NCI-H1436 (cell line): ENCODE results near the gene SH2D3A.

ENCODE experiments used
- DNase-seq: peaks from one replicate; lab custom pipeline; 2025; lab: John Stamatoyannopoulos, UW

The SH2D3A gene

DNA sequence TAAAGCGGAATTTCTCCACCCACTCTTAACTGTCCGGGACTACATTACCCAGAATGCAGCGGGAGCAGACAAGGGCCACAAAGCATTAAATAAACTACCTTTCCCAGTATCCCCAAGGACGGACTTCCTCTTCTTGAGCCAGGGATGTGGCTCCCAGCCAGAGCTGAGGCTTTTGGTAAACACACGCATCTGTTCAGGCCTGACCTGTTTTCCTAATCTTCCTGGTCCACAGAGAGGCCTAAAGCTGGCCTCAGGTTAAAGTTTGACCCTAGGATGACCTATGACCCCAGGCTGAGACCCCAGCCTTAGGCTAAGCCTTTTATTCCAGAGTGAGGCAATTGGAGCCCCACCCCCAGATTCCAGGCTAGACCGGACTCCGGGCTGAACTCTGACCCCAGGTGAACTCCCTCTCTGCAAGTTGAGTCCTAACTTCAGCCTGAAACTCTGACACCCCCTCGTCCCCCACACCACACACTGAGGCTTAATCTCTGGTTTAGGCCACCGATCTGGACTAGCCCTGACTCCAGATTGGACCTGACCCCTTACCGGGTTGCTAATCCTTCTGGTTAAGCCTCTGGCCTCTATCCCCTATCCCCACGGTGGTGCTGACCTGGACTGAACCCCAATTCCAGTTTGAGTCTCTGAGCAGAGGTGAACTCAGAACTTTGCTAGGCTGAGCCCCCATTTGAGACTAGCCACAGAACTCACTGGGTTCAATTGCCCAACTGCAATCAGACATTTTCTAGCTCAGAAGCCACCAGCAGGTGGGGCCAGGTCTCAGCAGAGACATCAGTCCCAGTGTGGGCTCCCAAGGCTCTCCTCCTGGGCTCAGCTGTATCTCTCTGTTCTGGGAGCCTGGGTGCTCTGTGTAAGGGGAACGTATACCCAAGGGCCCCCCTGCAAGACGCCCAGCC lies 29.1 kb downstream of the SH2D3A start:
- DNase-seq = peak; percentile 78

DNA sequence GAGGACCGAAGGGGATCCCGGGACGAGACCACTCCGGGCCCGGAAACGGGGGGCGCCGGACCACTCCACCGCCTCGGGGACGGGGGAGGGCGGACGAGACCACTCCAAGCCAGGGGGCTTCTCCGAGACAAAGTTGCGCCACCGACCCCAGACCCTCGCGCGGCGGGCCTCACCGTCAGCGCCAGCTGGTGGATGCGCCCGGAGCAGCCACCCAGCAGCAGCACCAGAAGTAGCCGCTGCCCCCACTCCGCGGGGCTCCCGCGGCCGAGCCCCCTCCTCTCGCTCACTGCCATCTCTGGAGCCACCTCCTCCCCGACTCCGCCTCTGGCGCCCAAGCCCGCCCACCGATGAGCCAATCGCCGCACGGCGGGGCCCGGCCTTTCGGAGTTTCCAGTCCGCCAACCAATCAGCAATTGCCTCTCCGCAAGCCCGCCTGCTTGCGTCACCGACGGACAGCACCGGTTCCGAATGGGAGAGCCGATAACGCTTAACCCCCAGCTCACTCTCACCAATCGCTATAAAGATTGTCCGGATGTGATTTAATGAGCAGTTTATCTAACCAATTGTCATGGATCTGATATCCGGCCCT lies 29.9 kb downstream of the SH2D3A start, which contains the start of gene GPR108:
Gene GPR108, minus strand, starts transcription at position 297 of the 589 bp plus-strand sequence. Its CDS starts 4 bp downstream, at position 293.
- peak; percentile 99 for DNase-seq

DNA sequence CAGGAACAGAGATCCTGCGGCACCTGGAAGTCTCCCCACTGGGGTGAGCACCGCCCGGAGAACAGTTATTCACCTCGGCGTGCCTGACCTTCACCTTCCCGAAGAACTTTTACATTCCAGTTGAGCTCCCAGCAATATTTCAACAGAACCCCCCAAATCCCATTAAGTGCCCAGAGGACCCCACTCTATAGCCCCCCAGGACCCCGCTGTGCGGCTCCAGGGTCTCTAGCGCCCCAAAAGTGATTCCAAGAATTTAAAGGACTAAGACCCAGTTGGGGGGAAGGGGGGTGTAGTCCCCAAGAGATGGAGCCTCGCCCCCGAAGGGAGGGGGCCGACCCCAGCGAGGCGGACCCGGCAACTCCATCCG lies 30.3 kb downstream of the SH2D3A start:
- no peak for DNase-seq

DNA sequence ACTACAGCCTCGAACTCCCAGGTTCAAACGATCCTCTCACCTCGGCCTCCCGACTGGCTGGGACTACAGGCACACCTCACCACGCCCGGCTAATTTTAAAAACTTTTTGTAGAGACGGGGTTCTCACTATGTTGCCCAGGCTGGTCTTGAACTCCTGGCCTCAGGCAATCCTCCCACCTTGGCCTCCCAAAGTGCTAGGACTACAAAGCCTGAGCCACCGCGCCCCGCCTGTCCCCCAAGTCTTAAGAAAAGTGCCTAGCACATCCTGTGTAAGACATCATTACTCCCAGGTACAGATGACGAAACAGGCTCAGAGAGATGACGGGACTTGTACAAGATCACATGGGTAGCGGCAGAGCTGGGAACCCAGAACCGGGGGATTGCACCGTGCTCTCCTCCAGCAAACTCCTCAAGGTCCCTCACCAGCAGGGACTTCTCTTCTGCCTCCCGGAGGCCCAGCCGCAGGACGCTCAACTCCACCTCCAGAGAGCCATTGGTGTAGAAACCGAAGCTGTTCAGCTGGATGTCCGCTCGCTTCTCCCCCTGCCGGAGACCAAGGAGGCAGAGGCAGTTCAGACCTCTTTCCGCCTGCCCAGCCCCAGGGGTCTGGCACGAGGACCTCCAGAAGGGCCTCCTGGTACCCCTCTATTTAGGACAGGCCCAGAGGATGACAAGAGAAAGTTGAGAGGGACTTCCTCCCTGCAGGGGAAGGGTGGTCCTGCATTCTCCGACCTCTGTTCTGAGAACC lies 30.9 kb downstream of the SH2D3A start:
- DNase-seq = peak; percentile 65

DNA sequence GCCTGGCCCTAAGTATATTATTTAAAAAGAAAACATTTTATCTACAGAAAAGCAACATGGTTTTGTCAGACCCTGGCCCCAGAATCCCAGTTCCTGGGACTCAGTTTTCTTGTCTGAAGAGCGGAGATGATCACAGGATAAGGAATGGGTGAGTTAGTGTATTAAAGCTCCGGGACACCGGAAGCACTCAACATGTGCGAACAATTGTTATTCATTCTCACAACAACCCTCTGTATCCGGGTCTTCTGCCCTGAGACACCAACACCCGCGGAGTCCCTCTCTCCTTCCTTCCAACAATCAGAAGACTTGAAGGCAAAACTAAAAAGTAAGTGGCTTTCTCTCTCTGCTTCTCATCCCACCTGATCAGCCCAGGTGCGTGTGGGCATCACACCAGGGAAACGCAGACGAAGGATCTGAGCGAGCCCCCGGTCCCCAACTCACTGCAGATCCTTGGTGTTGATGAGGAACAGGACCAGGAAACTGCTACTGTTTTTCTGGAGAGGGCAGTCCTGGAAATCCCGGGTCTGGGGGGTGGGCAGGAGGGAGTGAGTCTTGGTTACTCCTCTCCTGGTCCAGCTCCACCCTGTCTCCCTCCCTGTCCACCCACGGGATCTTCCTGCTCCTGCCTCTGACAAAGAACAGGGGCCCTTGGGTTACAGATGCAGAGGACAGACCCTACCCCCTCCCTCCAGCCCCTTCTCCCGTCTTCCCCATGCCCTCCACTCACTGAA lies 31.9 kb downstream of the SH2D3A start:
- DNase-seq = no peak

DNA sequence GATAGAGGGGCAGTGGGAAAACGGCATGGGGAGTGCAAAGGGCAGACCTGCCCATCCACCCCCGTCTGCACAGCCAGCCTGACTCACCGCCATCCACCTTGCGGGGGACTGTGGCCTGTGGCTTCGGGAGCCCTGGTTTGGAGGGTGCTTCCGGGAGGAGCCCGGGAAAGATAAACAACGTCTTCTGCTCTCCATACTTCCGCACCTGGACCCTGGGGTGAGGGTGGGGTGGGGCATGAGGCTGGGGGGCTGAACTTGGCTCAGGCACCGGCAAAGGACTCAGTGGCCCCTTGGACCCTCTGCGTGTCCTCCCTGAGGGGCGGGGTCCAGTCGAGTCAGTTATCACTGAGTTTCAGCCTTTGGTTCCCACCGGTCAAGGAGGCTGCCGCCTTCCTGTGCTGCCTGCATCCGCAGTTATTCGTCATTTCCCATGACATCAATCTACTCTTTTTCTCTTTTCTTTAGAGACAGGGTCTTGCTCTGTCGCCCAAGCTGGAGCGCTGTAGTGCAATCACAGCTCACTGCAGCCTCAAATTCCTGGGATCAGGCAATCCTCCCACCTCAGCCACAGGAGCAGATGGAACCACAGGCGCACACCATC lies 33.0 kb downstream of the SH2D3A start:
- DNase-seq = no peak

DNA sequence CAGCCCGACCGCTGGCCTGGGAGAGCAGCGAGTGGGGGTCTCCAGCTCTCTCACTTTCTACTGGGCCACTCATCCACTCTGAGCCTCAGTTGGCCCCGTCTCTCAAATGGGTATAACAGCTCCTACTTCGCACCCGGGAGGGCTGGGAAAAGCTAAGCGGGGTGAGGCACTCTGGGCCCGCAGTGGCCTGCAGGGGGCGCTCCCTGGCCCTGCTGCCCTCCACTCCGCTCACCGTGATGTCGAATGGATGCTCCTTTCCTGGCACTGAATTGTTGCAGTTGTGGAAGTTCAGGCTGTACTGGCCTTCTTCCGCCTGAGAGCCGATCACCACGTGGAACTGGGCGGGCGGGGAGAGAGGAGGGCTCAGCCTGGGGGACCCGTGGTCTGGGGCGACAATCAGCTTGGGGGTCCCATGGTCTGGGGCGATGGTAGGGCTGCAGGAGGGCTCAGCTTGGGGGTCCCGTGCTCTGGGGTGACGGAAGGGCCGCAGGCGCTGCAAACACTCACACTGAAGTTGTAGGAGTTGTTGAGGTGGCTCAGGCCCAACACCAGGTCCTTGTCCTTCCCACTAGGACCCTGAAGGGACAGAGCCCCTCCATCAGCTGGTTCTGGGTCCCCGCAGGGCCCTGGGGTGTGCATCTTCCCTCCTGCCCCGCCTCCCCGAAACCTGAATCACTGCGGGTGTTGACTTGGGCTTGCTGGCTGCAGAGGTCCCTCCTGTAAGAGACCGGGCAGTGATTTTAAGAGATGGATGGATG lies 33.7 kb downstream of the SH2D3A start:
- DNase-seq = no peak

DNA sequence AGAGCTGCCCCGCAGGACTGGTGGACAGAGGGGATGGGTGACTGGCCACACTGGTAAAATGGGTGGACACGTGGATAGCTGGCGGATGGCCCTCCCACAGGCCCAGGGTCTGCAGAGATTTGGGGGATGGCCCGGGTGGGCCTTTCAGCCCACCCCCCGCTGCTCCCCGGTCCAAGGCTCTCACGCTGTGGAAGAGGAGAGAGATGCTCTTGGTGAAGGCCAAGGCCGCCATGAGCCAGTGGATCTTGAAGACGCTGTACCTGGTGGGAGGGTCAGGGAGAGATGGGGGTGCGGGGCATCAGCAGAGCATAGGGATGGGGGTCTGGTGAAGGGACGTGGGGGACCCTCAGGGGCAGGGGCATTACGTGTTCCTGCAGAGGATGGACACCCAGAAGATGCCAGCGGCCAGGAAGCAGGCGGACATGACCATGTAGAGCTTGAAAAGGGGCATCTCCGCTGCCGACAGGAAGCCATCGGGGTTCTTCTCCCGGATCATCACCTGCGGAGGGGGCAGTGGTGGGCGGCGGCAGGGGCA lies 34.4 kb downstream of the SH2D3A start:
- DNase-seq = no peak

DNA sequence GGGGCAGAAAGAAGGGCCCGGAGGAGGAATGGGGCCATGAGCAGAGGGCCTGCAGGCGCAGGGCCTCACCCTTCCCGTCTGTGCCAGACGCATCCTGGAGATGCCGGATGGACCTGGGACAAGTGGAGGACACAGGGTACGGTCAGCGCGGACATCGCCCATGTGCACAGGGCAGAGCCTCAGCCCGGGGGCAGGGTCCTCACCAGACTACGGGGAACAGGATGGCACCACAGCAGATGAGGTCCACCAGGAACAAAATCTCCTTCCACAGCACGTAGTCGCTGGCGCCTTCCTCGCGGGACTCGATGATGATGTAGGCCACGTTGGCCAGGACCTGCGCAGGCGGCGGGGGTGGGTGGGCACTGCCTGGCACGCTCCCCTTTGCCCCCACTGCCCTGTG lies 35.4 kb downstream of the SH2D3A start:
- DNase-seq = no peak

DNA sequence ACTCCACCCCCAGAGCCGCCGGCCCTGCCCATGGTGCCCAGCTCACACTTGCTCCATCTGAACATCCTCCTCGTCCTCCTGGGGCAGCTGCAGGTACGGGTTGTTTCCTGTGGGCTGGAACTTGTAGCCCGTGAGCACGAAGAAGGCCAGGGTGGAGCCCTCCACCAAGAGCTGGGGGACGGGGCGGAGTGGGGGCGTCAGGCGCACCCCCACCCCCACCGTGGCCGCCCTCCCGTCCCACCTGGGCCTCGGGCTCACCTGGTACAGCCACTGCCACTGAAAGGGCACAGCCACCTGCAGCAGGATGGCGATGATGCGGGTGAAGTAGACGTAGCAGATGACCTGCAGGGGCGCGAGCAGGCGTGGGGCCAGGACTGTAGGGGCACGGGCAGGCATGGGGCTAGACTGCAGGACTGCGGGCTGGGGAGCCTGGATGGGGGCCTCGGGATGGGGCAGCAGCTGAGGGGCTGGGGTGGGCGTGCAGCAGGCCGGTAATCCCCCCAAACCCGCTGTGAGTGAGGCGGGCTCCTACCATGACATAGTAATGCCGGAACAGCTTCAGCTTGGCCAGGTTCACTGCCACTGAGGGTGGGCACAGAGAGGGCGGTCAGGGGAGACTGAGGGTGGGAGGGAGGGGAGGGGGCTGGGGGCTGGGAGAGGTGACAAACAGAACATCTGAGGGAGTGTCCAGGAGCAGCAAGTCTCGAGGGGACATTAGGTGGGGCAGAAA lies 36.1 kb downstream of the SH2D3A start:
- no peak for DNase-seq

DNA sequence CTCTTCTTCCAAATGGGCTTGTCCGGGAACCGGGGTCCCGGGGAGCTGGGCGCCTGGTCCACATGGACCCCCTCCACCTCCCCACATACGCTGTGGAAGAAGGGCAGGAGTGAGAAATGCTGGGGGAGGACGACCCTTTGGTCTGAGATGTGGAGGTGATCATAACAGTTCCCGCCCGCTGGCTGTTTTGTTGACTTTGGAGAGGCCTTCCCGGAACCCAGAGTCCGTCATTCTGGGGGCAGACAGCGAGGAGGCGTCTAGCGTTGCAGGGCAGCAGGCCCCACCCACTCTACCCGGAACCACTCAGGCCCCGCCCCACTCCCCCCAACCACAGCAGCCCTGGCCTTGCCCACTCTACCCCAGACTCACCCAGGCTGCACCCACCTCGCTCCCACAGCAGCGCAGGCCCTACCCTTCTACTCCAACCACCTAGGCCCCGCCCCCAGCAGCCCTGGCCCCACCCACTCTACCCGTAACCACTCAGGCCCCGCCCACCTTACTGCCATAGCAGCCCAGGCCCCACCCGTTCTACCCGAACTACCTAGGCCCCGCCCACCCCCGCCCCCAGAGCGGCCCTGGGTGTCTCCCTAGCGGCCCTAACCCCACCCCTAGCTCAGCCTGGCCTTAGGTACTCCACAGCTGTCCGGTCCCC lies 37.0 kb downstream of the SH2D3A start:
- DNase-seq = no peak

DNA sequence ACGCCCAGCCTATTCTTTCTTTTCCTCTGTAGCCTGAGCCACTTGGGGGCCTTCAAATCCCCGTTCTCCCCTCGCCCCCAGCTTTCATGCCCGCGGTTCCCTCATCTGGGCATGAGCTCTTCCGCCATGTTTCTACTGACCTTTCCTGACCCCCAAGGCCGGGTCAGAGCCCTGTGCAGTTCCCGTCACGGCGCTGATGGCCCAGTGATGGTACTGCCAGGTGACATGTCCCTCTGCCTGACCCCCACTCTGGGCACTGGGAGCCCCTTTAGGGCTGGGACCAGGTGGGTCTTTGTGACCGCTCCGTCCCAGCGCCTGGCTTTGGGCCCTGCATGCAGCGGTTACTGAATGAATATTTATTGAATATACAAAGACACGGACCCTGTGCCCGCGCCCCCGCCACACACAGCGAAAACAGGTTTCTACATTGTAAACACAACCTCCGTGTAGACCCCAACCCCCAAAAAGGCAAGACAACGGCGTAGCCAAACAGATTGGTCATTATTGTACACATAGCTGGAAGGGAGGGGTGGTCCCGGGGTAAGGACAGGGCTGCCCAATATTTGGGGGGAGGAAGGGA lies 37.6 kb downstream of the SH2D3A start:
- no peak for DNase-seq

DNA sequence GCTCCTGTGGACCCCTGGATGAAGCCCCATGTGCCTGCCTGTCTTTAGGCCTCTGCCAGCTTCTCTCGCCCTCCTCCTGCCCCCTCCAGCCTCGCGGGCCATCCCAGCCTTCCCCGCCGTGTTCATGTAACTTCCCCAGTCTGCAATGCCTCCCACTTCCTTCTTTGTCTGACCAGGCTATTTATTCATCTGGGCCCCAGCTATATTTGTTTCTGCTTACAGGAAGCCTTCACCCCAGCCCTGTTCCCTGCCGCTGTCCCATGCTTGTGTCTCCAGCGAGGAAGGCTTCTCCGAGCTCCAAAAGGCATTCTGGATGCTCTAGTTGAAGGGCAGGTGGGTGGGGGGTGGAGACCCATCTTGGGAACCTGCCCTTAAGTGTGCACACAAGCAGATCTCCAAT lies 38.9 kb downstream of the SH2D3A start:
- no peak for DNase-seq

DNA sequence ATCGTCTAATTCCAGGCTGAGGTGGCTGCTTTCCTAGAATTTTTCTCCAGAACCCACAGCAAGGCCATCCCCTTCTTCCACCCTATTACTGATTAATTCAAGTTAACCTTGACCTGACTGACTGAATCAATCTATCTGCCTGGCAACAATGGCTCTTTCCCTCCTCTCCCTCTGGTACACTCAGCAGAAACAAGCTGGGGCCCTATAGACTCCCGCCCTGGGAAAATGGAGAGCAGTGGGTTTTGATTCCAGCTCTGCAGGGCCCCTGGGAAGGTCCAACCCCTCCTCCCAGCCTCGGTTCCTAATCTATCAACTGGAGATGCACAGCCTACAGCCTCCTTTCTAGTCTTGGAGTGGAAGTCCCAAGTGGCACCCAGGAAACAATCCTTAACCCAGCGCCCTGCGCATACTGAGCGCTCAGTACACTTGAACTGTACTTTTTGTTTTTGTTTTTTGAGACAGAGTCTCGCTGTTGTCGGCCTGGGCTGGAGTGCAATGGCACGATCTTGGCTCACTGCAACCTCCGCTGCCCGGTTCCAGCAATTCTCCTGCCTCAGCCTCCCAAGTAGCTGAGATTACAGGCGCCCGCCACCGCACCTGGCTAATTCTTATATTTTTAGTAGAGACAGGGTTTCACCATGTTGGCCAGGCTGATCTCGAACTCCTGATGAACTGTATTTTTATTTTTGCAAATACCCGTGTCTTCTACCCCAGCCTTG lies 41.6 kb downstream of the SH2D3A start:
- DNase-seq = no peak

DNA sequence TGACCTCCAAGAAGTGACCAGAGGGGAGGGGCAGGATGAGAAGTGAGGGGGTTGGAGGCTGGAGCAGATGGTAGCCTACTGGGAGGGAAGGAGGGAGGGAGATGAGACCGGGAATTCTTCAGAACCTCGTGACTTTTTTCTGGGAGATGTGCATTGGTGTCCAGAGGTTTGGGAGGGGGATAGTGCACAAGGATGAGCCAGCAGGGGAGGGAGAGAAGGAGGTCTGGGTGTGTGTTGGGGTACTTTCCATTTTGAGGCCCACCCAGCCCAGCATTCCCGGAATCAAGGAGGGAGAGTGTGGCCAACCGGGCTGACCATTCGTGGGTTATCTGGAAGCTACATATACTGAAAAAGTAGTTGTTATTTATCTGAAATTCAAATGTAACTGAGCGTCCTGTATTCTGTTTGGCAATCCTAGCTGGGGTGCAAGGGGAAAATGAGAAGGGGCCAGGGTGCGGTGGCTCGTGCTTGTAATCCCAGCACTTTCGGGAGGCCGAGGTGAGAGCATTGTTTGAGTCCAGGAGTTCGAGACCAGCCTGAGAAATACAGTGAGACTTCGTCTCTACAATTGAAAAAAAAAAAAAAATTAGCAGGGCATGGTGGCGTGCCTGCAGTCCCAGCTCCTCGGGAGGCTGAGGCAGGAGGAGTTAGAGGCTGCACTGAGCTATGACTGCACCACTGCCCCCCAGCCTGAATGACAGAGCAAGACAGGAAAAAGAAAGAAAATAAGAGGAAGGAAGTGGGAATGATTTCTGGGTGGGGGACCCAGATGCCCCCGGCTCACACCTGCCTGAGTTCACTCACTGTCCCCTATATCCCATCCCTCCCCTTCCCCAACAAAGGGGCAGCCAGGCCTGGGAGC lies 42.4 kb downstream of the SH2D3A start:
- DNase-seq = no peak

DNA sequence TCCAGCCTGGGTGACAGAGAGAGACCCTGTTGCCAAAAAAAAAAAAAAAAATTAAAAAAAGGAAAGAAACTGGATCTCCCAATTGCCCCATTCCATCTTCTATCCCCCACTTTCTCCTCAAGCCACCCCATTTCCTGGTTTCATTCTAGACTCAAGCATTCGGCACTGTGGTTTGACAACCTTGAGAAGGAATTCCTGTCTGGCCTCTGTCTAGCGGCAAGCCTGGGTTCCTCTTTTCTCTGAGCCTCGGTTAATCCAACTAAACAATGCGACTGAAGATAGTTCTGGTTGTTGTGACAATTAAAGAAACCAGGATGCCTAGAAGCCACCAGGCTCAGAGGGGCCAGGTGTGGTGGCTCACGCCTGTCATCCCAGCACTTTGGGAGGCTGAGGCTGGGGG lies 43.5 kb downstream of the SH2D3A start:
- DNase-seq = no peak

DNA sequence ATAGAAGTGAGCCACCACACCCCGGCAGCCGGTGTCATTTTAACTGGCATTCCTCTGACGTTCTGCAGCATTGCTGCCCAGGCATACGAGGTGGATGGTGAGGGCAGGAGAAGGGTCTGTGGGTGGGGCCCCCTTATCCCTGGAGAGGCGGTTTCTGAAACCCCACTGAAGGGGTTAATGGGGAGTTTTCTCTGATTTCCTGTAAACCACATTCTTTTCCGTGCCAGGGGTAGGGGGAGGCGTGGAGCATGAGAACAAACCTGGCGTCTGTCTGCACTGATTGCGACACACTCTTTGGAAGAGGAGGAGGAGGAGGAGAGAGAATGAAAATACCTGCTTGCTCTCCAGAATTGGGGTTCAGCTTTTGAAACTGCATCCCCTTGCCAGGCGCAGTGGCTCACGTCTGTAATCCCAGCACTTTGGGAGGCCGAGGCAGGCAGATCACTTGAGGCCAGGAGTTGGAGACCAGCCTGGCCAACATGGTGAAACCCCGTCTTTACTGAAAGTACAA lies 44.1 kb downstream of the SH2D3A start:
- no peak for DNase-seq
